Measurements from ENCODE around the gene SERTAD4.
A peak's percentile ranks its signal among the peaks of the same experiment; 100 is the strongest.

SERTAD4 gene

DNA sequence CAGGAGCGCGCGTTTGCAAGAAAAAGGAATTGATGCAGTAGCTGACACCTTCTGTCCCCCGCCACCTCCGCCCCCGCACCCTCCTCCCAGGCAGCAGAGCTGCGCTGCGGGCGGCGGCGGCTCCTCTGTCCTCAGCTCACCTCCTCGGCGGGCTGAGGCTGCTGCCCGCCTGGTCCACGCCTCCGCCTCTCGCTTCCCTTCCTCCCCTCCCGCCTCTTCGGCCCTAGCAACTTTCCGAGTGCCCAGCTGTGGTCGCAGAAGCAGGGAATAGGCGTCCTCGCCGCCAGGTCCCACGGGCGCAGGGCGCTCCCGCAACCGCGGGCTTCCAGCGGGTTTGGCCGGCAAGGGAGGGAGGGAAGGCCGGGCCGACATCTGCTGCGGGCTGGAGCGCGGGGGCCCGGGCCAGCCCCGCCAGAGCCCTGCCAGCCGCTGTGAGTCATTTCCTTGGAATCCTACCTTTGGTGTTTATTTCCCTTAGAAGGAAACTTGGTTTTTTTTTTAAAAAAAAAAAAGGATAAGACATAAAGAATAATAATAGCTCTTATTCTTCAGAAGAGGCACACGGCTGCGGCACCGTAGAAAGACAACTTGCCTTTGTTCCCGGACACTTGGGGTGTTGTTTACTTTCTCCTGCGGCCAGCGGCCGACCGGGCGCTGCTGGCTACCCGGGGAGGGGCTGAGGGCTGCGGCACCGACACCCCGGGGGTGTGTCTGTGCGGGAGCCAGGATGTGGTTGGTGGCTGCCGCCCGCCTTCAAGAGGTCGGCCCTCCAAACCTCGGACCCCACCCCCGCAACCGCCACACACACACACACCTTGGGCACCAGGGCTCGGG, 1.1 kb downstream of the SERTAD4 start:
- no peak for DNase-seq

DNA sequence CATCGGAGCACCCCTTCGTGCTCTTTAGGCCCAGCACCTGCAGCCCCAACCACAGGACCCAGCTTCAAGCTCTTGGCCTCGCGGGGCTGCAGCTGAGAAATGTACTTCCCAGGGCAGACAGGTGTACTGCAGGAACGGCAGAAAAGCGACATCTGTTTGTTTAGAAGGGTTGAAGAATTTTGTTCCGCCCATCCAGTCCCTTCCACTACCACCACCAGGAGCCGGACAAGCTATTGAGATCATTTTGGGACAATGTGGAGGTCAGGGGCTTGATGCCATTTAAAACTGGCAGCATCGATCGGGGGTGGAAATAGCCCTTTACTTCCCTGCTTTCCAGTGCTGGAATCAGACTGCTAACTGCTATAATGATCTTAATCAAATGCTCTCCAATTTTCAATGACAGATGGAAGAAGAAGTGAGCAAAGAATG, 1.7 kb downstream of the SERTAD4 start:
- no peak for DNase-seq

DNA sequence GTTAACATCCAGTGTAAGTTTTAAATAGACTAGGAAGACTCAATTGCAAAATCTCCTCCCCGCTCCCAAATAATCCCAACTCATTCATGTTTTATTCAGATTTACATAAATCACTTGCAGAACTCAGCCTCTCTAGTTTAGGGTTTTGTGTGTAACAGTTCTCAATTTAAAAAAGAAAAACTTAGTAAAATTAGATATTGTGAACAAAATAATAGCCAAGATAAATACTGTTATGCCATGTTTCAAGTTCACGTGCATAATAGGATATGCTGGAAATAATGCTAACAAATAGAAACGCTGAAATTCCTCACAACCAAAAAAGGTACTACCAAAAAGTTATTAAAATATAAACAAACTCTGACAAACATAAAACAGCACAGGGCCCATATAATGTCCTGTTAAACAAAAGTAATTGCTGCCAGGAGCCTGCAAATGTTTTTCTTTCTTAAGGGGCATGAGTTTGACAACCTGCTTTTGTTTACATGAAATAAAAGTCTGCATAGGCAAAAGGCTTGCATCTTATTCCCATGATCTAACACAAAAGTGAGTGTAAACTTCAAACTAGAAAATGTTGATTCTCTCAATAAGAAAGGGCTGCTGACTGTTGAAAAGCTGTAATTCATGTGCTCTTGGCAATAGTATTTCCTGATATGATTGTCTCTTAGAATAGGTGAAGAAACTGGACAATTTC, 2.9 kb downstream of the SERTAD4 start:
- DNase-seq = no peak

DNA sequence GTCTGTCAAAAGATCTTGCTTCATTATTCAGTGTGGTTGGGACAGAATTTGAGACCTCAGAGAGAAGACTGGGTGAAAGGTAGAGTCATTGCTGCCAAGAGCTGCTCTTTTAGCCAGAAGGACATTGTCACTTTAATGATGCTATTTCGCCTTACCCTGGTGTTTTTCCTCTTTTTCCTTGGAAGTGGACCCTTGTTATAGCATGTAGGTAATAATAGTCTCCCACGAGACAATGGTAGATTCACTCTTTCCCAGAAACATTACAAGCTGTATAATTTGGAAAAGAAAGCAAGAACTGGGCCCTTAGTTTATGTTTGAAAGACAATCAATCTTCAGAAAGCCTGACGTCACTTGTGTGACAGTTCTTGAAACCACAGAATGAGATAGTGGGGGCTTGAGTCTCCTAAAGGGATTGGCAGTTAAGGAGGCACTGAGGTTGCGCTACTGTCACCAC, 3.8 kb downstream of the SERTAD4 start:
- no peak for DNase-seq

DNA sequence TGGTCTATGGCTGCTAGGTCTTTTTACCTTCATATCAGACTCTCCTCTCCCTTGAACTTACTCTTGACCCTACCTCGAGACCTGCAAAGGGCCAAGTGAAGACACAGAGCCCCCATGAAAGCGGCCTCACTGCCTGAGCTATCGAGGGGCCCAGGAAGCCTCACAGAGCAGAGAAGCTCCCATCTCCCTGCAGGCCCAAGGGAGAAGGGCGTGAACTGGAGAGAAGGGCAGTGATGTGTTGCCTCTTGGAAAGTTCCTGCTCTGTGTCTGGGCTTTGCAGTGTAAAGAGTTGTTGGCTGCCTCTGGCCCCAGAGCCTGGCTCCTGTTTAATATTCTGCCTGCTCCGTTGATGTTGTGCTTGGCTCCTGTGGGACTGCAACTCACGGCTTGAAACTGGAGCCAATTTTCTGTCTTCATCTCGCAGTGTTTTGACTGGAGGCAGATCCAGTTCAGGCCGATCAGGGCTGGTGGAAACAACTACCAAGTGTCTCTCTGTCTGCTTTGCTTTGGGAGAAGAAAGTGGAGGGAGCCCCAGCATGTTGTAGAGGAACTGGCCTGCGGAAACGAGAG, 4.3 kb downstream of the SERTAD4 start:
- no peak for DNase-seq

DNA sequence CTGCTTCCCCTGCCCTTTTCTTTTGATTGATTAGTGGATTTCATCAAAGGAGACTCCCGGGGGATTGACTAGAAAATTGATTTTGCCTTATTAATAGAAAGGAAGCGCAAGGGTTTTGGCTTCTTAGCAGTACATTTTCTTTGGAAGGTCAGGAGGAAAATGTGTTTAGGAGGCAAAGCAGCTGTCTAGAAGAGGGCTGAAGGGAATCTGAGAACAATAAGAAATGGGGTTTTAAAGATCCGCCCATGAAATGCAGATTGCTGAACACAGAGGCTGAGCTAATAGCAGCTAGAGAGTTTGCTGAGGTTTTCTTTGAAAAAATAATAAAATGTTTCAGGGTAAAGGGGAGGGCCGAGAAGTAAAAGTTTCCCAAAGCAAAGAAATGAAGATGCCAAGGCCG, 4.9 kb downstream of the SERTAD4 start:
- no peak for DNase-seq

DNA sequence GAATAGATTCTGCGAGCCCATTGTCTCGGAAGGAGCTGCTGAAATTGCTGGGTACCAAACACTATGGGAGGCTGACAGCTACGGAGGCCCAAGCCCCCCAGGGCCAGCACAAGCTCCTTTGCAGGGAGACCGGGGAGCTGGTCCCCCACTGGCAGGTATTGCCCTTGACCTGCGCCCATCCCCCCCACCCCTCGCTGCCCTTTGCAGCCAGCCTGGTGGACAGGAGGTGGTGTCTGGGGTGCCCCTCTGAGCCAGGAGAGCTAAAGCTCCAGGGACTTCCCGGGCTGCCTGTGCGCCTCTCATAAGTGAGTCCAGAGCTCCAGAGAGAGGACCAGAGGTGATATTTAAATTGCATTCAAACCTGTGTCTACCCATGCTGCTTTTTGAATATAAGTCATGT, 5.4 kb downstream of the SERTAD4 start:
- no peak for DNase-seq

DNA sequence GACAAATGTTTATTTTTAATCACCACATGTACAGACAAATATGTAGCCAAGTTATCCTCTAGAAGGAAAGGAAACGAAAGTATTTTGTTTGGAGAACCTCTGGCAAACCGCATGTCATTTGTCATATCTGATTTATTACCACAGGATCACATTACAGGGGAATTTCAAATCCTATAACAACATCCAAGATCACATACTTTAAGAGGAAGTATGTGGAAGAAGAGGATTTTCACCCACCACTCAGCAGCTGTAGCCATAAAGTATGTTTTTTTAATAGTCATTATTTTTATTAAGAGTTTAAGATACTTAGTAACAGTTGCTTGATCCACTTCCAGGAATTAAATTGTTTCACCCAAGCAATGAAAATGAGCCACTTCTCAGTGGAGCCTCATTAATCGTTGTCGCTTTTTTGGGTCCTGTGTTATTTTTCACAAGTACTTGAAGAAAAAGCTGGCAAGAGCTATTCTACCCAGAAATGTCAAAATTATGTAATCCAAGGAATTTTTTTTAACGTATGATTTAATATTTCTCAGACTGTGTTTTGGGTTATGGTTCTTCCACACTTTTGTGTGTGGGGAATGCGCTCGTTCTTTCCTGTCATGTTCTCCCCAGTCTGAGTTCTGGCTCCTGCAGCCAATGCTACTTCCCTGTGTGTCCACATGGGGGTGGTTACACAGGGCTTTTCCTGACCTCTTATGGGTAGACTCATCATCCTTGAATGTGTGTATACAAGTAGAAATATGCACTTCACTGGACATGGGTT, 6.9 kb downstream of the SERTAD4 start:
- DNase-seq = no peak

DNA sequence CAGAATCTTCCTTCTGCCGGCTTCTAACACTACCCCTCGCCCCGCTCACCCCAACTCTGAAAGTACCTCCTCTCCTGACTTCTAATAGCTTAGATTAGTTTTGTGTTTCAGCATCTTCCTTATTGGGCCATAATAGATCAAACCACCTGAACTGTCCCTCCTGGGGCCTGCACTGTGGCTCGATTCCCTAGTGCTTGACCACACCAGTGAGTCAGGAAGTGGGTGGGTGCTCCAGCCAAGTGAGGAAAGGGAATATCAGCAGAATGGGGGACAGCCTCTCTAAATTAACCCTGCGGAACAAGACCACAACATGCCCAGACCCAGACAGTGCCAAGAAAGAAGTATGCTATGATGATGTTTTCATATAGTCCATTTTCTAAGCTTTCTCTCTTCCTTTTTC, 8.5 kb downstream of the SERTAD4 start:
- DNase-seq = no peak

DNA sequence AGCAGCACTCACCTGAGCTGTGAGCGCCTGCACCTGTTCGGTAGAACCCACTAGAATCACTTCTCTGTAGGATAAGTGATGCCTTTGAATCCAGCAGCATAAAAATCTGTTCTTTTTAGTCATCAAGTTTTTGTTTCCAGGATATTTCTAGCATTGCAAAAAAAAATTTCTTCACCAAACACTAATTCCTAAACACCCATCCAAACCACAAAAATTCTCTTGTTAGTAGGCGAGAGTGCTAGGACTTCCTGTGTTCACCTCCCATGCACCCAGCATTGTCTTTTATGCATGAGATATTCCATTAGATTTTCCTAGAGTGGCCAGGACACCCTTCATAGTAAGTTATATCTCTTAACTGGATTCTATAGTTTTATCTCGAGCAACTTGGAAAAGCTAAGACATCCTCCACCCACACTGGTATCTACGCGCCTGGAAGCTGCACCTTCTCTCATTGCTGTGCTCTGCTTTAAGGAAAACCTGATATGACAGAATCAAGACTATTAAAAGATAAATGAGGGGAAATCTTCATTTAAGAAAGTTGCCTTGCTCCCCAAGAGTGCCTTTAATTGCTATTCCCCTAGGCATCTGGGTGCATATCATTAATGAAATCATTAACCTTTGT, 12.3 kb downstream of the SERTAD4 start:
- DNase-seq = no peak

DNA sequence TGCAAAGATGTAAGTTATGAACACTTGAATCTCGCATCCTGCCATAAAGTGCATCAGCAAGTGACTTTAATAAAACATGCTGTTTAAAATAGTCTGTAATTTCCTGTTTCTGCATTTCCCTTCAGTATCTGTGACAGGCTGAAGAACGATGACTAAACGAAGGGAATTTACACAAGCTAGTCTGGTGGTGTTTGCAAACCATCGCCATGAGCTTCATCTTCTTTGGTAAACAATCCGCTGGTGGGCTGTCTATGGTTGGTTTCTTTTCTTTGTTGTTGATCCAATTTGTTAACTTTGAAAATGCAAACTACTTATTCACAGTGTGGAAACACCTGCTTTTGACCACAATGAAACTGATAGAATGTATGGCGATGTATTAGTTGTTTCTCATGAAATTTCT, 13.9 kb downstream of the SERTAD4 start:
- peak; percentile 5 for DNase-seq

DNA sequence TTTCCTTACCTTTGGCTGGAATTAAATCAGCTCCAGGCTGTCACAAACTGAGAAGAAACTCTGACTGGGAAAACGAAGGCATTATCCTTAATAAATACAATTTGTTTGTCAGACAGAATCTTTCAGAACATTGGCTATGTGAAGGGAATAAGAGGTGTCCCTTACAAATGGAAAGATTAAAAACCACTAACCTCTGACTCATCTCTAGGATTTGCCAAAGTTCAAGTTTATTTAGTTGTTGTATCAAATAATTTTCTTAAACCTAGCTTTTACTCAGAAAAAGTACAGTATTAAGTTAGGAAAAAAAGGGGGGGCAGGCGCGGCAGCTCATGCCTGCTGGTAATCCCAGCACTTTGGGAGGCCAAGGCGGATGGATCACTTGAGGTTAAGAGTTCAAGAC, 15.7 kb downstream of the SERTAD4 start:
- DNase-seq = no peak

DNA sequence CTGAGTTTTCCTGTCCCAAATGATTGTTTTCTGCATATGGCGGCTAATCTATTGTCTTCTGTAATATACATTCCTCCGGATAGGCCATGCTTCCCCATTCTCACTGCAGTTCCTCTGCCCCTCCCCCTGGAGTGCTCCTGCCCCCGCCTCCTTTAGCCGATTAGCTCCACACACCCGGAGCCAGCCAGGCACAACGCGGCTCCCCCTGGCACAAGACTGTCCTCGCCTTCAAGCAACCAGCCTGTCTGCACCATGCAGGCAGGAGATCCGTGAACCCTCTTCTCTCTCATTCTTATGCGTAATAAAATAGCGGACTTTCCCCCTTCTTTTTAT, 18.0 kb downstream of the SERTAD4 start:
- DNase-seq = peak; percentile 39

DNA sequence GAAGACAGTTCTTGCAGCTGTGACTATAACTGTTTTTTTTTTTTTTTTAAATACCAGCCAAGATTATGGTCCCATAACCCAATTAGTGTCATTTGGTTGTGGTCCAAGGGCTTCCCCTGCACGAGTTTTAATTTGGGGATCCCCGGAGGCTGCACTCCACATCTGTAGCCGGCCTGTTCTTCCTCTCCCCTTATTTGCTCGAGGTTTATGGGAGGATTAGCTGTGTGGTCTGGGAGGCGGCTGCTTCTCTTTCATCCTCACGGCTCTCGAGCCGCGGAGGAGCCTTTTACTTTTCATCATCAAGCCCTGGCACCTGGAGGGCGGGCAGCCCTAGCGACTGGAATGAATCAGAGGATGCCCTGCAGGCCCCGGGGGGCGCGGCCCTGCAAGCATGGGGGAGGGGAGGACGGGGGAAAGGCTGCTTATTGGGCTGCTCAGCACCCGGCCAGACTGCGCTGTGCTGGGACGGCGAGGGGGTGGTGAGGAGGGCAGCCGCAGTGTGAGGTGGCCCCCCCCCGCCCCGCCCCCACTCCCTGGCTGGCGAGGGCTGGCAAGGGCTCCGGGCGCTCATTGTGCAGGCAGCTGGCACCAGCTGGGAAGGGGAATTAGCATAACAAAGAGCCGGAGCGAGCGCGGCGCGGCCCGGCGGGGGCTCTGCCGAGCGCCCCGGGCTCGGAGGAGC, 18.5 kb downstream of the SERTAD4 start:
- DNase-seq = no peak

DNA sequence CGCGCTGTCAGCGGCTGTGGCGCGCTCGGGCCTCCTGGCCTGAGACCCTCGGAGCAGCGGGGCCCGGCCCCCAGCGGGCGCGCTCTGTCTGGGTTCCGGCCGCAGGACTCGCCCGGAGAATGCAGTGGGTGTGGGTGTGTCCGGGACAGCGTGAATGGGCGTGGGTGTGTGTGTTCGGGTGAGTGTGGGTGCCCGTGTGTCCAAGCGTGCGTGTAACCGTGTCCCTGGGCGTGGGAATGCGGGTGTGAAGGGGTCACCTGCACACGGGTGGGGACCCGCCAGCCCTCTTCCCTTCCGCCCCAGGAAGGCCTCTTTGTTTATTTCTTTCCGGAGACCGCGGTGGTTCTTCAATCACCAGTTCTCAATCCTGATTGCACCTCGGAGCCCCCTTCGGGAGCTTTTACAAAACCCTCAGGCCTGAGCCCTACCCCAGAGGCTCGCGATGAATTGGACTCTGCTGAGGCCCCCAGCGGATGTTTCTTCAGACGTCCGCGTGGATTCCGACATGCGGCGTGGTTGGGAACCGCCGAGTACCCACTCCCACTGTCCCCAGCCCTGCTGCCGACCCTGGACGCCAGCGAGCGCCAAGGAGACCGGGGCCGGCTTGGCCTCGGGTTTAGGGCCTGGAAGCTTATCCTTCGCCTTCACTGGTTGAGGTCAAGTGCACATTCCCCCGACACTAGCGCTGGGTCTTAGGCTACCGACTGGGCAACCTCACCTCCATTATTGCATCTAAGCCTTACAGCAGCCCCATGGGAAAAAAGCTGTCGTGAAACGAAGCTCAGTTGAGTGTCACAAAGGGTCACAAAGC, 19.3 kb downstream of the SERTAD4 start:
- DNase-seq = no peak

DNA sequence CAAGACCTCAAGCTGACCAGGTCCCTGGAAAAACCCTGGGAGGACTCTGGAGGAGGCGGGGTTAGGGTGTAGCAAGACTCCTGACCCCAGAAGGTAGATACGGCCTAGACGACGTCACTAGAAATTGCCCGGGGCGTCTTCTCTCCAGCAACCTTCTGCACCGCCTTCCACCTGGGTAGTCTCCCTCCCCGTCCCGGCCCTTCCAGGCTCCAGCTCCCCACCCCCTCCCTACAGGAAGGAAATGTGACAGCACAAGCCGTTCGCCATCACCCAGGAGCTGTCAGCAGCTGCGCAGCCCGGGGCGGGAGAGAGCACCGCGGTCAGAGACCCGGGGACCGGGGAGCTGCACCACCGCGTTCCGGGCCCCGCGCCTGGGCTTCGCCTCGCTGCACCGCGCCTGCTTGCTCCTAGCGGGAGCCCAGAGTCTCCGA, 20.0 kb downstream of the SERTAD4 start:
- DNase-seq = no peak

DNA sequence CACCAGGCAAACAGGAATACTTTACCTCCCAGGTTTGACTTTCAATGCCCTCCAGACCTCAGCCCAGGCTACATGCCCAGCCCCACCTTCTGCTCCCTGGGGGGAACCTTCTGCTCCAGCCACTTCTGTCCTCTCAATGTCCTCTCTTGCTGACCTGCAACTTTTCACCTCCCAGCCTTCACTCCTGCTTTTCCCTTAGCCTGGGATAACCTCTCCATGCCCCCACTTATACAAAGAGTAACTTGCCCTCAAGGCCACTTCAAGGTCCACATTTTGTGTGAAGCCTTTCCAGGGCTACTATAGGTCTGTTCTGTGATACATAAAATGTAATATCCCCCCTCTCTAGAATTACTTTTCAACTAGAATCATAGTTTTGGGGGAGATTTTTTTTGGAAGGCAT, 21.7 kb downstream of the SERTAD4 start:
- no peak for DNase-seq

DNA sequence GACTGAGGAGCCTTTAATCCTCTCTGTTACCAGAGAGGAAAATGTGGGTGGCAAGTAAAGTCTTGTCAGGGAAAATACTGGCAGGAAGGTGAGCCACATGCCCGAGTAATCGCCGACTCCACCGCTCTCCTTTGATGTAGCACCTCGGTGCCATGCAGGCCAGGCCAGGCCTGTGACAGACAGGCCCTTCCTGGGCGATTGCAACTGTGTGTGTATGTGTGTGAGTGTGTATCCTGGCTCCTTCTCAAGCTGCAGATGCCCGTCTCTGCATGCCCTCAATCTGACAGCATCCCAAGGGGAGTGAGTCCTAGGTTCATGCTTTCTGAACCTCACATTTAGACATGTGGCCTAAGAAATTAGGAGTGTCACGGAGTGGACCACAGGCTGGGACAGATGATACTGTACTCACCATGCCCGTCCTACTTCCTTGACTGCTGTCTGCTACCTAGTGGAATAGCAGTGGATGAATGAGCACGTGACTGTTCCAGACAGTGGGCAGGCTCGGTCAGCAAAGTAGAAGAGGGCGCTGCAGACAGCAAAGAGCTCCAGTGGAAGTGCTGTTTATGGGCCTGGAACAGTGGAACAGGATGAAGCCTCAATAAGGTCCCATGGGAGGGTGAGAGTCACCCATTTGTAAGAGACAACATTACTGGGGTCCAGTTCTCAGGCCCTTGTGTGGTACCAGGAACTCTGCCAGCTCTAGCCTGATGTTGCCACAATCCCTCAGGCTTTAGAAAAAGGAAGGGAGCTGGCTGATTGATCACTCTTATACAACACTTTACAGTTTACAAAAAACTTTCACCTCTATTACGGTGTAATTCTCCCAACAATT, 25.3 kb downstream of the SERTAD4 start:
- no peak for DNase-seq

DNA sequence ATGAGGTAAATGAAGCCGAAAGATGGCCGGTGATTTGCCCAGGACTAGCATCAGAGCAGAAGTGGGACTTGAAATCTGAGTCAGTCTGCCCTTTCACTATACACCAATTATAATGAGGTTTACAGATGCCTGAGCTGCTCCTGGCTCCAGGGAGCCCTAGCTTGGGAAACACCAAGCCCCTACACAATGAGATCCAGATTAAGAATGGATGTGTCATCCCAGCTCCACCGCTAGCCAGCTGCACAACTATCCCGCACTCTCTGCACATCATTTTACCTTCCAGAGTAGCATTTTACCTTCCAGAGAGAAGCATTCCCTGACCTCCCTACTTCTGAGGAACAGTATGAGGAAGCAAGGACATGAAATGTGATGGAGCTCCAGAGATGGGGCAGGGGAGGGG, 27.0 kb downstream of the SERTAD4 start:
- DNase-seq = no peak

DNA sequence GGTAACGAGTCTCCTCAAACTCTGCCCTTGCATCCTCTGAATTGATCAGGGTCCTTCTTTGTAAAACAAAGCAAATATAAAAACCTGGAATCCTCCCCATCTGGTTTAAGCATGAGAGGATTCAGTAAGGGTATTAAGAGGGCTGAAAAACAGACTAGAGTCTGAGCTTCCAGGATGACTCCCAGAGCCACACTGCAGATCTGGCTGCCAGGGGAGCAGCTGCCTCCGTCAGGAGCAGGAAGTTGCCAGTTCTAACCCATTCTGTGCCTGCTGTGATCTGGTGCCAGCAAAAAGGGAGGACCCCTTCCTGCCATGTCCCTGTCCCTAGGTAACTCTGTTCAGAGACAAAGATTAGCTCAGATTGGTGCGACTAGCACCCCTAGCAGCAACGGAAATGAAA, 27.5 kb downstream of the SERTAD4 start:
- DNase-seq = no peak

Measured in inflammatory macrophage treated with lipopolysaccharide for 4 hours (primary cell).